Measurements from ENCODE around the gene DNM2.

DNA sequence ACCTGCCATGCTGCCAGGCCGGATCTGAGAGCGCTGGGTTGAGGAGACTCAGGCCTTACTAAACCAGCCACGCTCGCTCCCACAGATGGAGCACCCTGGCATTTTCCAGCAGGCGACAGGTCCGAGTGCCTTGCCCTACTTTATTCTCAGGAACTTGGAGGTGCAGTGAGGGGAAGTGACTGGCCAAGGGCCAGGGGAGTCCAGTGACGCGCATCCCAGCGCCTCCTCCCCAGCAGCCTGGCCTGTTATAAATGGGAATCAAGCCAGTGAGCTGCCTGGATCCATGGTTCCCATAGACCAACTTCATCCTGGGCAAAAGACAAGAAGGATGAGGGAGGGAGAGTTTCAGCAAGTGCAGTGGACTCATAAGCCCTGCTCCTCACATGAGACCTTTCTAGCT lies 82.6 kb downstream of the DNM2 start:
- TF ChIP-seq, protein P1, sequence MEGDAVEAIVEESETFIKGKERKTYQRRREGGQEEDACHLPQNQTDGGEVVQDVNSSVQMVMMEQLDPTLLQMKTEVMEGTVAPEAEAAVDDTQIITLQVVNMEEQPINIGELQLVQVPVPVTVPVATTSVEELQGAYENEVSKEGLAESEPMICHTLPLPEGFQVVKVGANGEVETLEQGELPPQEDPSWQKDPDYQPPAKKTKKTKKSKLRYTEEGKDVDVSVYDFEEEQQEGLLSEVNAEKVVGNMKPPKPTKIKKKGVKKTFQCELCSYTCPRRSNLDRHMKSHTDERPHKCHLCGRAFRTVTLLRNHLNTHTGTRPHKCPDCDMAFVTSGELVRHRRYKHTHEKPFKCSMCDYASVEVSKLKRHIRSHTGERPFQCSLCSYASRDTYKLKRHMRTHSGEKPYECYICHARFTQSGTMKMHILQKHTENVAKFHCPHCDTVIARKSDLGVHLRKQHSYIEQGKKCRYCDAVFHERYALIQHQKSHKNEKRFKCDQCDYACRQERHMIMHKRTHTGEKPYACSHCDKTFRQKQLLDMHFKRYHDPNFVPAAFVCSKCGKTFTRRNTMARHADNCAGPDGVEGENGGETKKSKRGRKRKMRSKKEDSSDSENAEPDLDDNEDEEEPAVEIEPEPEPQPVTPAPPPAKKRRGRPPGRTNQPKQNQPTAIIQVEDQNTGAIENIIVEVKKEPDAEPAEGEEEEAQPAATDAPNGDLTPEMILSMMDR (IDR thresholded peaks at IDR 0.05; ENCODE audit: insufficient read depth, low read depth, low read length), result no peak
- TF ChIP-seq EZH2 (IDR thresholded peaks at IDR 0.05; ENCODE audit: insufficient read depth, low read length), result no peak

All from astrocyte (in vitro differentiated cells and primary cell).